Measurements from ENCODE around the gene ATR. TPM values are rescaled to one million over a fixed set of nuclear protein-coding genes. Genes with fewer than 3 reads are reported as not detected.

The ATR gene
- total and polyA plus RNA-seq, 2 of the 4 experiments (the other 2 are of a cell fraction) = 9.5 to 28.0 TPM

GRCh38 chr3:142614059-142614626 lies 35.6 kb upstream of the ATR start:
- no peak overlapping the region for H2BK15ac ChIP-seq (ENCODE audit: low read depth, low read length)
- H3K23ac ChIP-seq (ENCODE audit: low read depth, low read length) = no peak overlapping the region
- DNase-seq (no peak), ATAC-seq (ENCODE audit: low read depth) (no peak)
- in situ Hi-C loops (cut with MboI; ENCODE audit: low sequenced_read_pairs) = no loop called here
- no peak for TF ChIP-seq USF2 (IDR thresholded peaks at IDR 0.05; ENCODE audit: low read depth, low read length)
- no peak for TF ChIP-seq ELK1 (IDR thresholded peaks at IDR 0.05; ENCODE audit: borderline replicate concordance, low read depth, low read length)
- no peak for TF ChIP-seq MAZ (IDR thresholded peaks at IDR 0.05; ENCODE audit: borderline replicate concordance, low read depth, low read length)
- TF ChIP-seq BHLHE40 (IDR thresholded peaks at IDR 0.05; ENCODE audit: low read depth, low read length) = no peak
- no peak for TF ChIP-seq RAD21 (IDR thresholded peaks at IDR 0.05; ENCODE audit: low read length)
- TF ChIP-seq RCOR1 (IDR thresholded peaks at IDR 0.05; ENCODE audit: insufficient replicate concordance, low read length) = no peak
- no peak for TF ChIP-seq RFX5 (IDR thresholded peaks at IDR 0.05; ENCODE audit: low read depth, low read length)
- no peak for TF ChIP-seq CTCF (conservative IDR thresholded peaks at IDR 0.05; ENCODE audit: low read depth, low read length)
- TF ChIP-seq POLR2A (IDR thresholded peaks at IDR 0.05; ENCODE audit: low read depth, low read length) = no peak
- TF ChIP-seq CHD1 (IDR thresholded peaks at IDR 0.05; ENCODE audit: low read depth, low read length) = no peak
- no peaks in the 10 kb centered on the region; the same call in 1 of the 2 replicates for H3K27me3 ChIP-seq (ENCODE audit: control insufficient read depth, insufficient read depth, low read length)
- H3K4me2 ChIP-seq (ENCODE audit: low read depth, low read length) = no peak overlapping the region
- no peaks in the 10 kb centered on the region for H3K9me1 ChIP-seq (ENCODE audit: insufficient read depth, low read length)
- WGBS, 2 experiments (ENCODE audit: extremely low coverage in 2 of 2, insufficient read length in 1 of 2) = no CpG with 5 or more reads among the region's 2 CpGs
- intact Hi-C loops (cut with micrococcal nuclease) = no loop called here
- no peak overlapping the region for H4K8ac ChIP-seq (ENCODE audit: low read depth in 2 of 2, low read length in 2 of 2)
- no peak overlapping the region for H4K5ac ChIP-seq (ENCODE audit: low read depth, low read length)
- H3K4ac ChIP-seq (ENCODE audit: low read depth, low read length) = no peak overlapping the region
- no peak overlapping the region for H3K4me3 ChIP-seq (ENCODE audit: insufficient read depth, low read depth, low read length)
- no peak overlapping the region for H3K9ac ChIP-seq (ENCODE audit: low read depth, low read length)
- no peak overlapping the region for H2BK20ac ChIP-seq (ENCODE audit: low read depth, low read length)
- H3K36me3 ChIP-seq (ENCODE audit: control insufficient read depth, insufficient read depth, low read length) = no peaks in the 10 kb centered on the region
- H4K20me1 ChIP-seq (ENCODE audit: insufficient read depth, low read length) = no peaks in the 10 kb centered on the region
- H2AK5ac ChIP-seq (ENCODE audit: low read depth, low read length) = no peak overlapping the region
- no peak overlapping the region for H2AFZ ChIP-seq (replicated peaks; ENCODE audit: low read length, poor library complexity)
- CTCF ChIA-PET = no interaction called here
- H3K79me1 ChIP-seq (ENCODE audit: low read depth in 1 of 2, low read length in 2 of 2) = no peaks in the 10 kb centered on the region
- no peak overlapping the region for H4K91ac ChIP-seq (ENCODE audit: insufficient read depth, low read depth, low read length)
- no peak overlapping the region for H3K14ac ChIP-seq (replicated peaks; ENCODE audit: low read depth, low read length)
- H3K18ac ChIP-seq (ENCODE audit: low read depth, low read length) = no peak overlapping the region
- no peak overlapping the region for H3K56ac ChIP-seq (ENCODE audit: extremely low read depth, insufficient read depth, low read length)
- dilution Hi-C loops (cut with HindIII; ENCODE audit: low sequenced_read_pairs, unreplicated experiment) = no loop called here
- no peak overlapping the region for H2AK9ac ChIP-seq (replicated peaks; ENCODE audit: low read depth, low read length, poor library complexity)
- no peak overlapping the region for H2BK5ac ChIP-seq (ENCODE audit: low read depth, low read length, poor library complexity, severe bottlenecking)
- H3K4me1 ChIP-seq (ENCODE audit: control insufficient read depth, insufficient read depth, low read length) = no peaks in the 10 kb centered on the region
- H2BK120ac ChIP-seq (ENCODE audit: low read depth, low read length) = no peak overlapping the region
- POLR2A ChIA-PET (ENCODE audit: unreplicated experiment) = no interaction called here
- H3K27ac ChIP-seq (ENCODE audit: insufficient read depth, low read length) = no peak overlapping the region
- BruUV-seq (replicated peaks) = no TSS peak
- H3K9me3 ChIP-seq (ENCODE audit: control insufficient read depth, insufficient read depth, low read length) = no peaks in the 10 kb centered on the region
